GM21423 (cell line): Measurements from ENCODE around the gene HPS4.
"Not testable (repeated sequence)": the region's sequence is repeated elsewhere in the genome, so short reads cannot be mapped to it uniquely, and the experiment has no call there.

Experiments
- ATAC-seq: cut with Tn5 transposase; IDR thresholded peaks from one replicate; pipeline ENCODE4 v1.9.1; 2021; ENCODE audit warnings: mild to moderate bottlenecking, moderate library complexity; ENCODE audit not compliant: unreplicated experiment

The HPS4 gene

DNA sequence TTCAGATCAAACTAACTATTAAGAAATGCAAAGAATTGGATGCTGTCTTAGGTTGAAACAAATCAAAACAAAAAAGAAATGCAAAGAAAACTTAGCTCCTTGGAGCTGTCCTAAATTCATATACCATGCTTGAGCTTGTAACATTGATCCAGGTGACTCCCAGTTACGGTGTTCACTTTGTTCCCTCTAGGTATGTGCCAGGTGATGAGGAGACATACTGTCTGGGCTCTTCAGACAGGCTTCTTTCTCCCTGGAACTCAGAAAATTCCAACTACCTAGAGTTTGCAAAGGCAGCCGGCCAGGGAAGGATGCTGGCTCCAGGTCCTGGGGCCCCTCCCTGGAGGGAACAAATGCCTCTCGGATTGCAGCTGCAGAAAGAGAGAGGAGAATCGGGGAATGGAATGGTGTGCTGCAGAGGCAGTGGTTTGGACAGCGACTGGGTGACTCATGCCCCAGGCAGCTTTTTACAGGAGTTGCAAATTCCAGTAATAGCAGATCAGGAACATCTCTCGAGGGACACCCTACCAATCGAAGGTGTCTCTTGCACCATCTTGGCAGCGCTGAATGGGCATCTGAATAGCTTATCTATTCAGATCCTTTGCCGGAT, 66.8 kb downstream of the HPS4 start:
- ATAC-seq = no peak

DNA sequence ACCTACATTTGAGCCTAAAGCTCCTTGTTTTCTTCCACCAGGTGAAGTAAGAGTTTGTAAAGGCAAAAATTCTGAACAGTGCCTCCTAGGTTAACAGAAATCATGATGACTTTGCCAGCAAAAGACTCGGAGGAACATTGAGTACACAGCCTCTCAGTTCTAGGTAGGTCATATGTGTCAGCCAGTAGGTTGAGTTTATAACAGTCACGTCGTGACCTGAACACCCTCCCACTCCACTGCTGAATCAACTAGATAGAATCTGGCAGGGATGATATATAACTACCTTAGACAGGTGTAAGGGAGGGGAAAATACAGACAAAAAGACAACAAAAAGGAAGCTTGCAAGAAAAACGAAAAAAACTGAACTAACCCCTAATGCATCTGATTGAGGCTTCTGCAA, 67.3 kb downstream of the HPS4 start:
- no peak for ATAC-seq

DNA sequence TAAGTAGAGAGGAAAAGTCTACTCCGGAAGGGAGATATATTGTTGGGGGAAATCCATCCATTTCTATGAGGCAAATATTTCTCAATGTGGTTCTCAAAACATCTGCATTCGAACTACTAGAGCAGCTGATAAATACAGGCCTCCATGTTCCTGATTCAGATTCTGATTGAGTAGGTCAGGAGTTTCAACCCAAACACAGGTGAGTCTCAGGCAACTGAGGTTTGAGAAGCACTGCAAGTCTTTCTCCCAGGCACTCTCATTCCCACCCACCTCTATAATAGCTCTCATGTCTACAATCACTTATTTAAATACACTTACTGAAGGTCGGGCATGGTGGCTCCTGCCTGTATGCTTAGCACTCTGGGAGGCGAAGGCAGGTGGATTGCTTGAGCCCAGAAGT, 69.2 kb downstream of the HPS4 start:
- no peak for ATAC-seq

DNA sequence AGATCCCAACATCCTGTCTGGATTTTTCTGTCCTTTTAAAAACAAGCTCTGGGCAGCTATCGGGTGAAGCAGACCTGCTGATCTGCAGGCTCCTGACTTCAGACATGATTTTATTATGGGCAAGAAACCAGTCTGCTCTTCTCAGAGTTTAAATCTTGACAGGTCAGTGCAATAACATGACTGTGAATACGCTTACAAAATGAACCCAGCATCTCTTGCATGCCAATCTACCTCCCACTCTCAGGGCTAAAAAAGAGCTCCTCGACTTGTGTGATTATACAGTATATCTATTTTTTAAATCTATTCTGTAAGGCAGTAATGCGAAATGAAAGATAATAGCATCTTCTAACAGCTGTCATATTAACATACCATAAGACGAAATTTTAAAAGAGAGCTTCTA, 73.2 kb downstream of the HPS4 start:
- ATAC-seq = no peak

DNA sequence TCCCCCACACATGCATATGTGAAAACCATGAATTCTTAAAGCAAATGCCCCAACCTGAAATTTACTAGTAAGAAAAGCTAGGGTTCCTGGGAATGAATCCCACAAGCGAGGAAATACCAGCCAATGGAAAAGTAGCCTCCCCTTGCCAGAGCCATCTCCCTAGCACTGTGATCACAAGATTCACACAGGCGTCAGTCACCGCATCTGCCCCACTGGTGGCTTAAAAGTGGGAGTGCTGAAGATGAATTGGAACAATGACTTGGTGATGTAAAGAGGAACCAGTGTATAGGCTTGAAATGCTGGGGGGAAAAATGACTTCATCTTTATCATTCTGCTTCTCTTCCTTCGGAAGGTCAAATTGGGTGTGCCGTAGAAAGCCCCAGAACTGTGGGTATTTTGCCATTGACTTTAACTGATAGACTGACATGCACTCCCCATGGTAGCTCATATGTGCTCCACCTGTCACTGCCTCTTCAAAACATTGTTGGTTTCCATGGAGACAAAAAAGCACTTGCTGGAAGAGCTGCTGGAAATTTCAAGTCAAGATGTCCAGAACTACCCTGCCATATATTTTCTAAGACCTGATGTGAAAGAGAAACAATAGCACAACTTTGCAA, 73.8 kb downstream of the HPS4 start:
- ATAC-seq = no peak

DNA sequence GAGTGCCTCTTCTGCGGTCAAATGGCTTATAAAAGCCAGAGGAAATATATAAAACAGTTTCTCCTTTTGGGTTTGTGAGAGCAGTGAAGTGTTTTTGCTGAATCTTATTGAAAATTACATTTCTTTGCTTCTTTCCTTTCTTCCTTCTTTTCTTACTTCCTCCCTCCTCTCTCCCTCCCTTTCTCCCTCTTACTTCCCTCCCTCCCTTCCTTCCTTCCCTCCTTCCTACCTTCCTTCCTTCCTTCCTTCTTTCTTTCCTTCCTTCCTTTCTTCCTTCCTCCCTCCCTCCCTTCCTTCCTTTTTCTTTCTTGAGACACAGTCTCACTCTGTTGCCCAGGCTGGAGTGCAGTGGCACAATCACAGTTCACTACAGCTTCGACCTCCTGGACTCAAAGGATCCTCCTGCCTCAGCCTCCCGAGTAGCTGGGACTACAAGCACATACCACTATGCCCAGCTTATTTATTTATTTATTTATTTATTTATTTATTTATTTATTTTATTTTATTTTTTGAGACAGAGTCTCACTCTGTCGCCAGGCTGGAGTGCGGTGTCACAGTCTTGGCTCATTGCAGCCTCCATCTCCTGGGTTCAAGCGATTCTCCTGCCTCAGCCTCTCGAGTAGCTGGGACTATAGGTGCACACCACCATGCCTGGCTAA, 74.9 kb downstream of the HPS4 start:
- ATAC-seq = not testable (repeated sequence)

DNA sequence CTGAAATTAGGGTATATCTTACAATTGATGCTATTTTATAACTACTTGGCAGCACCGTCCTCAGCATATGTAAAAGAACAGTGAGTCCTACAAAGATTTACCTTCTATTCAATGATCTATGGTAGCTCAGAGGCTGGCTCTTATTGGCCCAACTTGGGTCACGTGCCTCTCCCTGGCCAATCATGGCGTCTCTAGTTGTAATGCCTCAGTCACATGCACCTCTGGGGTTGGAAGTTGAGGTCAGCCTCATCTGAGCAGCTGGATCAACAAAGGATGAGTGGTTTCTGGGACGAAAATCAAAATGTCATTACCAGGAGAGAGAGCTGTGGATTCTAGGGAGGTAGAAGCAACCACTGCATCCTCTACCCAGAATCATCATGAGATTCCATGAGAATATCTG, 77.5 kb downstream of the HPS4 start:
- ATAC-seq = no peak

DNA sequence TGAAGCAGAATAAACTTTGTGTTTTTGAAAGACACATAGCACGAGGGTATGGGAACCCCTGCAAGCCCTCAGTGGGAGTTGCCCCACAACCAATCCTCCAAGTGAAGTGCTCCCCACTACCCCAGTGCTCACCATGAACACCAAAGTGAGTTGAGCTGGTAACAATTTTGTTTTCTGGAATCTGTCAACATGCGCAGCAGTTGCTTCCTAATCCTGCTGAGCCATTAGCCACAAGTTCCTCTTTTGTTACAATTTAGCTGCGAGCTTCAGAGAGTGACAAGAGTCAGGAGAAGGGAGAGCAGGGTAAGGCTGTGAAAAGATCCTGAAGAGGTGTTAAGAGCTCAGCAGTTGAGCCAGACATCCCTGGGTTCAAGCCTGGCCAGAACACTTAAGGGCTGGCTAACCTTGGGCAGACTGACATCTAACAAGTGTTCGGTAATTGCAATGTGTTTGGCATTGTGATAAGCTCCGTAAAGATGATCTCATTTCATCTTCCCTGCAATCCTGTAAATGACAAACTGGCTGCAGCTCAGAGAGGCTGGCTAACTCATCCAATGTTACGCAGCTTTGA, 78.6 kb downstream of the HPS4 start:
- ATAC-seq = no peak

DNA sequence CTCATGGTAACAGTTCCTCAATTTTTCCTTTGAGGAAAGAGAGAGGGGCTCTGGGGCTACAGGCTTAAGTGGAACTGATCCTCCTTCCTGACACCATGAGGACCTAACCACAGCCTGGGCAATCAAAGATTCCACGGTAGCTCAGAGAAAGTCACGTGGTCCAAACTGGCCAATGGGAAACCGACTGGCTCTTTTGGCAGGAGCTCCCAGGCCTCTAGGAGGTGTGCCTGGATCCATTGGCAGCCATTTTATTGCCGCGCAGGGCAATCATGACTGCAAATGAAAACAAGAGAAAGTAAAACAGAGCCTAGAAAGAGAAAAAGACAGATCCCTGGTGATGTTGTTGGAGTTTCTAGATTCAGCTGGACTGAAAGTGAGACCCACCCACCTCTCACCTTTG, 81.9 kb downstream of the HPS4 start:
- ATAC-seq = no peak
